ENCODE measurements around the gene GAS7.
A peak's percentile ranks its signal among the peaks of the same experiment; 100 is the strongest.

Gene GAS7

GRCh38 chr17:10130263-10130662 is 68.1 kb downstream of the GAS7 start:
- DNase-seq (ENCODE audit: low read depth), result no peak
- TF ChIP-seq CTCF (conservative IDR thresholded peaks at IDR 0.05; ENCODE audit: low read depth, low read length), result no peak

GRCh38 chr17:10127819-10128425 is 70.5 kb downstream of the GAS7 start:
- peak; percentile 85 for DNase-seq (ENCODE audit: low read depth)
- peak; percentile 25 for TF ChIP-seq CTCF (conservative IDR thresholded peaks at IDR 0.05; ENCODE audit: low read depth, low read length)
- no peak overlapping the region for H3K4me3 ChIP-seq (ENCODE audit: low read depth, low read length)

More at GRCh38 chr17:10130263-10130662, 68.1 kb downstream of the GAS7 start:
- no peak overlapping the region for H3K4me3 ChIP-seq (ENCODE audit: low read depth, low read length)

GRCh38 chr17:10126616-10127501 is 71.5 kb downstream of the GAS7 start:
- TF ChIP-seq CTCF (conservative IDR thresholded peaks at IDR 0.05; ENCODE audit: low read depth, low read length), result no peak
- peak; percentile 82 for DNase-seq (ENCODE audit: low read depth)
- H3K4me3 ChIP-seq (ENCODE audit: low read depth, low read length), result no peak overlapping the region

- no peak for DNase-seq (ENCODE audit: low read depth)
Measured at GRCh38 chr17:10126276-10126615, 72.2 kb downstream of the GAS7 start.

GRCh38 chr17:10125531-10126275 is 72.7 kb downstream of the GAS7 start:
- no peak overlapping the region for H3K4me3 ChIP-seq (ENCODE audit: low read depth, low read length)
- no peak for DNase-seq (ENCODE audit: low read depth)
- TF ChIP-seq CTCF (conservative IDR thresholded peaks at IDR 0.05; ENCODE audit: low read depth, low read length), result no peak

More at GRCh38 chr17:10126276-10126615, 72.2 kb downstream of the GAS7 start:
- no peak for TF ChIP-seq CTCF (conservative IDR thresholded peaks at IDR 0.05; ENCODE audit: low read depth, low read length)
- H3K4me3 ChIP-seq (ENCODE audit: low read depth, low read length), result no peak overlapping the region

GRCh38 chr17:10123093-10123492 is 75.3 kb downstream of the GAS7 start:
- no peak overlapping the region for H3K4me3 ChIP-seq (ENCODE audit: low read depth, low read length)
- TF ChIP-seq CTCF (conservative IDR thresholded peaks at IDR 0.05; ENCODE audit: low read depth, low read length), result no peak
- no peak for DNase-seq (ENCODE audit: low read depth)

Measured in choroid plexus epithelial cell (primary cell).